HG03135 (cell line): ENCODE results near the gene EBPL.
A peak's percentile ranks its signal among the peaks of the same experiment; 100 is the strongest.
"Not testable (repeated sequence)": the region's sequence is repeated elsewhere in the genome, so short reads cannot be mapped to it uniquely, and the experiment has no call there.

Experiments
- ATAC-seq: cut with Tn5 transposase; IDR thresholded peaks from one replicate; pipeline ENCODE4 v1.9.1; 2021; ENCODE audit warnings: mild to moderate bottlenecking, moderate library complexity; ENCODE audit not compliant: unreplicated experiment

The EBPL gene

GRCh38 chr13:49636705-49637104 lies 54.6 kb downstream of the EBPL start:
- ATAC-seq: no peak

- ATAC-seq: peak; percentile 61
These were observed 55.5 kb downstream of the EBPL start for GRCh38 chr13:49635599-49636433.

DNA sequence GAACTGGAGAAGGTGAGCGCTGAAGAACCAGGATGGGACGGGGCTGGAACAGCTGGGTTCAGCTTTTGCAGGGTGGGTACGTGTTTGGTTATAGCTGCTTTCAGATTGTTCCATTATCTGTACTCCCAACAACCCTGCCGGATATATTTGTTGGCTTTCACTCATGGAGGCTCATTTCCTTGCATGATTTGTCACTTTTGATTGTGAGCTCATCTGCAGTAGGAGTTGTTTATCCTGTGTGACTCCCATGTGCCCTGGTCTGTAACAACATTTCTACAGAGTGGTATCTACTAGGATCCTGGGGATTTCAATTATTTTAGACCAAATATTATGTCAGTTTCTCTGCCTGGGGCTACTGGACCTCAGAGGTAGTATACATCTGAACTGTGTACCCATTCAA lies 57.6 kb downstream of the EBPL start:
- ATAC-seq: no peak

DNA sequence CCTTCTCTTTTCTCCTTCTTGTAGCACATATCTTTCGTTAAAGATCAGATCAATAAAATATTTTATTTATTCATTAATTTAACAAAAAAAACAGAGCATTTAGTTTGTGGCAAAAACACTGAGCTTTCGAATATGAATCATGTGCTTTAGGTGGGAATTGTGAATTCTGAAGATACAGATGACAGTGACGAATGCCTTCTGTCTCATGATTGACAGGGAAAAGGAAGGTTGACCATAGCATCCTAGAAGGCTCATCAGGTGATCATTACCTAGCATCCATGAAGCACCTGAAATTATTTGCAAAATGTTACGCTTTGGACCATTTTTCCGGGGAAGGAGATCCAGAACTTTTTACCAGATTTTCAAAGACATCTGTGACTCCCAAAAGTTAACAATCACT lies 59.1 kb downstream of the EBPL start:
- ATAC-seq: no peak

GRCh38 chr13:49630580-49630979 lies 60.7 kb downstream of the EBPL start:
- ATAC-seq: no peak

GRCh38 chr13:49629947-49630346 lies 61.3 kb downstream of the EBPL start:
- ATAC-seq: no peak

DNA sequence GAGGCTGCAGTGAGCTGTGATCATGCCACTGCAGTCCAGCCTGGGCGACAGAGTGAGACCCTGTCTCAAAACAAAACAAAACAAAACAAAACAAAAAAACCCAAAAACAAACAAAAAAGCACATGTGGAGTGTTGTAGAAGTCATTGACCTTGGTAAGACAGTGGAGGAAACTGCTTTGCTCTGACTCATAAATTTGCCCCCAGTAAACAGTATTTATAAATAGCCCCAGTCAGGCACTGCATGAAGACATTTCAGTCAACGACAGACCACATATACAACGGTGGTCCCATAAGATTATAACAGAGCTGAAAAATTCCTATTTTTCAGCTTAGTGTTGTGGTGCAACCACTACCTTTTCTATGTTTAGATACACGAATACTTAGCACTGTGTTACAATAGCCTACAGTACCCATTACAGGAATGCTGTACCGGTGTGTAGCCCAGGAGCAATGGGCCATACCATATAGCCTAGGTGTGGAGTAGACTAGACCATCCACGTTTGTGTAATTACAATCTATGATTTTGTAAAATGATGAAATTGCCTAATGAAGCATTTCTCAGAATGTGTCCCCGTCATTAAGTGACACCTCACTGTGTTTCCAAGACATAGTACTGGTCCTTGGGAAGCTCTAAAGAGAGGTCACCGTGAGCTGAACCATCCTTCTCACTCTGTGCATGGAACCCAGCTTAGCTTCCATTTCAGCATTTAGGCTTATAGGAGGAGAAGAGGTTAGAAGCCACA lies 61.9 kb downstream of the EBPL start:
- ATAC-seq: no peak

DNA sequence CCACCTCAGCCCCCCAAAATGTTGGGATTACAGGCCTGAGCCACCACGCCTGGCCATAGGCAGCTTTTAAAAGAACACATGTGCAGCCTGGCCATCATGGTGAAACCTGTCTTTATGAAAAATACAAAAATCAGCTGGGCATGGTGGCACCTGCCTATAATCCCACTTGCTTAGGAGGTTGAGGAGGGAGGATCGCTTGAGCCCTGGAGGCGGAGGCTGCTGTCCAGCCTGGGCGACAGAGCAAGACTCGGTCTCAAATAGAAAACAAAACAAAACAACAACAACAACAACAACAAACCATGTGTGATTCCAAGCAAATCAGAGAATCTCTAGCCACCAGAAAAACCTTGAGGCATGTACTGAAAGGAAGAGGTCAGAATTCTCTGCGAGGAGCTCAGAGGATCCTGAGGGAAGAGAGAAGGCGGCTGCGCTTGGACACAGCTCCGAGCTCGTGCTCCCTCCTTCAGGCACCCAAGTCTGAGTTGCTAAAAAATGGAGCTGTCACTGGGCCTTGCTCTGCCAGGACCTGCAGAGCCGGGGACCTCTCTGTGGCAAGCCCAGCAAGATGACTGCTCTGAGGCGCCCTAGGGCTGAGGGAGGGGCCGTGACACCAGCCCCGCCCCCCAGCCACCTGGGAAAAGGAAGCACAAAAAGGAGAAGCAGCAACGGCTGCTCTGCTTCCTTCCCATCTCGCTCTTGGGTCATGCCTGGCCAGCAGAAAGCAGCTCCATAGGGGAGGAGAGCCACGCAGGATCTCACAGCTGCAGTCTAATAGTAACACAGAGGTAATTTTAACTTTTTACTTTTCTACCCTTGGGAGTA lies 63.2 kb downstream of the EBPL start, which contains the start of gene ARL11:
TSS of gene ARL11 (plus strand) at position 677 of the 822 bp plus-strand sequence. CDS start 1,941 bp downstream, outside the sequence.
- ATAC-seq: peak; percentile 88

DNA sequence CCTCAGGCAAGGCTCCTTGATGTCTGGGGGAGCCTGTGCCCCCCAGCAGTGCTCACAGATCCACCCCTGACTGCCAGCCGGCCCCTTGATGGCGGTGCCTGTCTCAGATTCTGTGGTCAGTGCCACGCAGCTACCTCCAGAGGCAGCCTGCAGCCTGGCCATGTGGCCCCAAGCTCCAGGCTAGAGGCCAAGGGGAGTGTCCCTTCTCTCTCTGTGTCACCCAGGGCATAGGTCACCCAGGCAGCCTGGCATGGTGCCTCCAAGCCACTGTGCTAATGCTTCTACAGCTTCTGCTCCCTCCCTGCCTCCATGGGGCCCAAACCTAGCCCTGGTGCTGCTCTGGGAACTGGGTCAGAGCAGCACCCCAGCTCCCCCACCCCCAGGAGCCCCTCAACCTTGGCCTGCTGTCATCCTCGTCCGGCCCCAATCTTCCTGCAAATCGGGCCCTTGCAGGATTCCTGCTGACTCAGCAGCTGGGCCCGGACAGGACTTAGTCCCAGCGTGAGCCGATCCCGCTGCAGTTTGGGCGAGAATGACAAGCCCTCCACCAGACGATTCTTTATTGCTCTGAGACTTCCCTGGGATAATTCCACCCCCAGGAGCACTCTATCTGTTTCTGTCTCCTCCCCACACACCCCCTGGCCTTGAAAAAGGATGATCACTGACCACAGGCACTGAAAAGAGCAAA lies 65.8 kb downstream of the EBPL start:
- ATAC-seq: no peak

- ATAC-seq: no peak
These were observed 67.1 kb downstream of the EBPL start for GRCh38 chr13:49624229-49624628.

DNA sequence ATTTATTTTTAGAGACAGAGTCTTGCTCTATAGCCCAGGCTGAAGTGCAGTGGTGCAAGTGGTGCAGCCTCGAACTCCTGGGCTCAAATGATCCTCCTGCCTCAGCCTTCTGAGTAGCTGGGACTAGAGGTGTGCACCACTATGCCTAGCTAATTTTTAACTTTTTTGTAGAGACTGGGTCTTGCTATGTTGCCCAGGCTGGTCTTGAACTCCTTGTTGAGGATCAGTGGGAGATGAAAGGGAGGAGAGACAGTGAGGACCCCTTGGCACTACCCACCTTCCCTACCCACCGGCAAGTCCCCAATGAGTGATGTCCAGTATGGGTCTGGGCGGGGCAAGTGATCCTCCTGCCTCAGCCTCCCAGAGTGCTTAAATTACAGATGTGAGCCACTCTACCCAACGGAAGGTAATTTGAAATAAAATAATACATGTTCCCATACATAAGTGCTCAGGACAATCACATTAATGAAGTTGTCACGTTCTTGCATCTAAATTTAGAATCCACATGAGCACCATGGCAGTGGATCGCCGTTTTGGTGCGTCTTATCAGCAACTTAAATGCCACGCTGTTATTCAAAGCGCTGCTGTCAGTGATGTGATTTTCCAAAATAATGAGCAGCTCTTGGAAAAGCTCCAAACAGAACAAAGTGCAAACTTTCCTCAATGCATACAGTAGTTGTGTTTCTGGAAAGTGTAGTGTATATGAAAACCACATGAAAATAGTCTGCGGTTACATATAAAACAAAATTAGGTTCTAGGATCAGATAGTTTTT lies 68.9 kb downstream of the EBPL start:
- no peak for ATAC-seq

DNA sequence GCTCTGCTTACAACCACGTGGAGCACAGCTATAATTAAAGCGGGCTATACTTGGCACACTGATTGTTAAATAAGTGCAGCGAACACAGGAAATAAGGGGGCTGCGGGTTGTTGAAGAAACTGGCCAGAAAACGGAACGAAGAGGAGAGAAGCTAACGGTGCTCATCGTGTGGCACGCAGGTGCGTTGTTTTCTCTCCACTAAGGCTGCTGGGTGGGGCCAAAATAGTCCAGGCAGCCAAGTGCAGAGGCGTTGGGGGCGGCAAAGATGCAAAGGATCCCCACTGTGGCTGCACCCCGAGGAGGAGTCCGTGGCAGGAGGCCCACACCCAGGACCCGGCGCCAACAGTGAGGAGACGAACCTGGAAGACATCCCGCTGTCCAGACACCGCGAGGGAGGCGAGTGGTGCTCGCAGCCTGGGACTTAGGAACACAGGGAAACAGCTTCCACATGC lies 71.1 kb downstream of the EBPL start:
- ATAC-seq: no peak

DNA sequence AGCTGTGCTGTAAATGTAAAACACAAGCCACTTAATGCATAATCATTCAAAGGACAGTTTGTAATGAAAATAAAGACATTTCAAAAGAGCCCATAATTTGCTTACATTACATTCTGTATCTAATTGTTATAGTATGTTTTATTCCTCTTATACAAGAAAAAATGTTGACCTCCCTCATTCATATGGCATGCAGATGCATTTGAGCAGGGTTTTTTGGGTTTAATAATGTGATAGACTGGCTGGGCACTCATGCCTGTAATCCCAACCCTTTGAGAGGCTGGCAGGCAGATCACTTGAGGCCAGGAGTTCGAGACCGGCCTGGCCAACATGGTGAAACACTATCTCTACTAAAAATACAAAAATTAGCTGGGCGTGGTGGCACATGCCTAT lies 74.6 kb downstream of the EBPL start:
- no peak for ATAC-seq

- no peak for ATAC-seq
These were observed 75.2 kb downstream of the EBPL start for GRCh38 chr13:49615836-49616675.

GRCh38 chr13:49612042-49612441 lies 79.2 kb downstream of the EBPL start:
- ATAC-seq: not testable (repeated sequence)
